Measurements from ENCODE around the gene TFPI. TPM values are rescaled to one million over a fixed set of nuclear protein-coding genes. Genes with fewer than 3 reads are reported as not detected.

The TFPI gene
- total RNA-seq, 1 experiment from 2014 or later = 129 TPM

DNA sequence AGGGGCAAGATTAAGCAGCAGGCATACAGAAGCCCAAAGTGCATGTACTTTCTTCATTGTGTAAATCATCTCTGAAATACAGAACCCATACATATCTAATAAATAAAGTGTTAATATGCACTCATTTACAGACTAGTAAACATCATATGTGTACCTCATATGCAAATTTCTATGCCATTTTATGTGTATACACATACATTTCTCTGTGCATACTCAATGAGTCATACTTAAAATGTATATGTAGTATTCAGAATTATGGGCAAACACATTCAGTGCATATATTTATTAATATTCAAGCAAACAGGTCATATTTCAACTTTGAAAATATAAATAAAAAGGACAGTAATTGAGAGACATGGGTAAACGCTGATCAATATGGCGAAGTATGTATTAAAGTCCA is 50.5 kb downstream of the TFPI start:
- no peak for ATAC-seq
- no peaks in the 10 kb centered on the region for H3K27me3 ChIP-seq (ENCODE audit: control insufficient read depth, insufficient read depth, low read length)
- in situ Hi-C loops (cut with HindIII; ENCODE audit: low pct_unique_long_range_greater_than_20kb, low sequenced_read_pairs) (no loop called here), intact Hi-C loops (cut with micrococcal nuclease; ENCODE audit: unreplicated experiment) (loop anchor here (5.0 kb wide), 1 partner anchor 39 kb away; no protein-coding TSS in a partner anchor)
- peaks cover 5% of the 10 kb centered on the region for H3K36me3 ChIP-seq (ENCODE audit: control insufficient read depth, insufficient read depth, low read length)
- no TSS peak for BruUV-seq (replicated peaks)
- POLR2A ChIA-PET = no interaction called here
- TF ChIP-seq TCF7L2 (IDR thresholded peaks at IDR 0.05; ENCODE audit: low read depth, low read length) (no peak), SIN3A (IDR thresholded peaks at IDR 0.05; ENCODE audit: borderline replicate concordance, insufficient read depth, low read depth, low read length) (no peak)
- TF ChIP-seq, protein P1, sequence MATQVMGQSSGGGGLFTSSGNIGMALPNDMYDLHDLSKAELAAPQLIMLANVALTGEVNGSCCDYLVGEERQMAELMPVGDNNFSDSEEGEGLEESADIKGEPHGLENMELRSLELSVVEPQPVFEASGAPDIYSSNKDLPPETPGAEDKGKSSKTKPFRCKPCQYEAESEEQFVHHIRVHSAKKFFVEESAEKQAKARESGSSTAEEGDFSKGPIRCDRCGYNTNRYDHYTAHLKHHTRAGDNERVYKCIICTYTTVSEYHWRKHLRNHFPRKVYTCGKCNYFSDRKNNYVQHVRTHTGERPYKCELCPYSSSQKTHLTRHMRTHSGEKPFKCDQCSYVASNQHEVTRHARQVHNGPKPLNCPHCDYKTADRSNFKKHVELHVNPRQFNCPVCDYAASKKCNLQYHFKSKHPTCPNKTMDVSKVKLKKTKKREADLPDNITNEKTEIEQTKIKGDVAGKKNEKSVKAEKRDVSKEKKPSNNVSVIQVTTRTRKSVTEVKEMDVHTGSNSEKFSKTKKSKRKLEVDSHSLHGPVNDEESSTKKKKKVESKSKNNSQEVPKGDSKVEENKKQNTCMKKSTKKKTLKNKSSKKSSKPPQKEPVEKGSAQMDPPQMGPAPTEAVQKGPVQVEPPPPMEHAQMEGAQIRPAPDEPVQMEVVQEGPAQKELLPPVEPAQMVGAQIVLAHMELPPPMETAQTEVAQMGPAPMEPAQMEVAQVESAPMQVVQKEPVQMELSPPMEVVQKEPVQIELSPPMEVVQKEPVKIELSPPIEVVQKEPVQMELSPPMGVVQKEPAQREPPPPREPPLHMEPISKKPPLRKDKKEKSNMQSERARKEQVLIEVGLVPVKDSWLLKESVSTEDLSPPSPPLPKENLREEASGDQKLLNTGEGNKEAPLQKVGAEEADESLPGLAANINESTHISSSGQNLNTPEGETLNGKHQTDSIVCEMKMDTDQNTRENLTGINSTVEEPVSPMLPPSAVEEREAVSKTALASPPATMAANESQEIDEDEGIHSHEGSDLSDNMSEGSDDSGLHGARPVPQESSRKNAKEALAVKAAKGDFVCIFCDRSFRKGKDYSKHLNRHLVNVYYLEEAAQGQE (IDR thresholded peaks at IDR 0.05; ENCODE audit: insufficient read depth in 1 of 2, low read depth in 2 of 2, low read length in 1 of 2) = no peak
- TF ChIP-seq, protein P2, sequence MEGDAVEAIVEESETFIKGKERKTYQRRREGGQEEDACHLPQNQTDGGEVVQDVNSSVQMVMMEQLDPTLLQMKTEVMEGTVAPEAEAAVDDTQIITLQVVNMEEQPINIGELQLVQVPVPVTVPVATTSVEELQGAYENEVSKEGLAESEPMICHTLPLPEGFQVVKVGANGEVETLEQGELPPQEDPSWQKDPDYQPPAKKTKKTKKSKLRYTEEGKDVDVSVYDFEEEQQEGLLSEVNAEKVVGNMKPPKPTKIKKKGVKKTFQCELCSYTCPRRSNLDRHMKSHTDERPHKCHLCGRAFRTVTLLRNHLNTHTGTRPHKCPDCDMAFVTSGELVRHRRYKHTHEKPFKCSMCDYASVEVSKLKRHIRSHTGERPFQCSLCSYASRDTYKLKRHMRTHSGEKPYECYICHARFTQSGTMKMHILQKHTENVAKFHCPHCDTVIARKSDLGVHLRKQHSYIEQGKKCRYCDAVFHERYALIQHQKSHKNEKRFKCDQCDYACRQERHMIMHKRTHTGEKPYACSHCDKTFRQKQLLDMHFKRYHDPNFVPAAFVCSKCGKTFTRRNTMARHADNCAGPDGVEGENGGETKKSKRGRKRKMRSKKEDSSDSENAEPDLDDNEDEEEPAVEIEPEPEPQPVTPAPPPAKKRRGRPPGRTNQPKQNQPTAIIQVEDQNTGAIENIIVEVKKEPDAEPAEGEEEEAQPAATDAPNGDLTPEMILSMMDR (IDR thresholded peaks at IDR 0.05) = no peak
- no peak for DNase-seq (ENCODE audit: low read depth, low spot score)
- CTCF ChIA-PET = interaction anchor here (0.5 to 1.7 kb wide), 2 partner anchors 35 to 76 kb away, joined by 3 read pairs; no protein-coding TSS in a partner anchor
- peaks cover 63% of the 10 kb centered on the region for H3K4me1 ChIP-seq (ENCODE audit: control insufficient read depth, insufficient read depth, low read length)
- peak overlapping the region; percentile 97 for H3K27ac ChIP-seq (ENCODE audit: low read length)
- H3K4me3 ChIP-seq (ENCODE audit: low read depth in 2 of 2, low read length in 2 of 2) = no peak overlapping the region
- H3K9me3 ChIP-seq (ENCODE audit: control insufficient read depth, insufficient read depth, low read depth, low read length) = no peaks in the 10 kb centered on the region

DNA sequence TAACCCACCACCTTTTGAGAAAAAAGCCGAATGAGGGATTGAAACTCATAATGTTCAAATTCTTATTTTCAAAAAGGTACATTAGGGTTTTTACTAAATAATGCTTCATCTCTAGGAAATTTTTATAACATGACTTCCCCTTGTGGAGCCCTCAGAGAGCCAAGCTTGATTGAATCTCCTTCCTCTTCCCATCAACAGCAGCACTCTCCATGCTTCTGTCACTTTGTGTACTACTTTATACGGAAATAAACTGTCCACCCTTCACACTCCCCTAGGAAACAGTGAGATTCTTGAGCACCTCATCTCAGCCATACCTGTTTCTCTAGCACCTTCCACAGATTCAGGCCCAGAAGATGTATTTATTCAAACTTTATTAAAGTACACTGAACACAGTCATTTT is 51.8 kb downstream of the TFPI start:
- Histone ChIP-seq H3K27ac (ENCODE audit: low read length) (peak overlapping the region; percentile 97), H3K4me1 (ENCODE audit: control insufficient read depth, insufficient read depth, low read length) (peaks cover 63% of the 10 kb centered on the region), H3K36me3 (ENCODE audit: control insufficient read depth, insufficient read depth, low read length) (peaks cover 15% of the 10 kb centered on the region), H3K27me3 (ENCODE audit: control insufficient read depth, insufficient read depth, low read length) (no peaks in the 10 kb centered on the region), H3K9me3 (ENCODE audit: control insufficient read depth, insufficient read depth, low read depth, low read length) (no peaks in the 10 kb centered on the region), H3K4me3 (ENCODE audit: low read depth in 2 of 2, low read length in 2 of 2) (no peak overlapping the region)
- ChIA-PET POLR2A (no interaction called here), CTCF (interaction anchor here (1.7 kb wide), 1 partner anchor 78 kb away, joined by 3 read pairs; no protein-coding TSS in a partner anchor)
- no peak for ATAC-seq
- in situ Hi-C loops (cut with HindIII; ENCODE audit: low pct_unique_long_range_greater_than_20kb, low sequenced_read_pairs) (no loop called here), intact Hi-C loops (cut with micrococcal nuclease; ENCODE audit: unreplicated experiment) (loop anchor here (5.0 kb wide), 1 partner anchor 40 kb away; no protein-coding TSS in a partner anchor)
- no peak for TF ChIP-seq POLR2AphosphoS5 (IDR thresholded peaks at IDR 0.05; ENCODE audit: low read depth, low read length)
- TF ChIP-seq, protein P2 (IDR thresholded peaks at IDR 0.05) = no peak
- no peak for TF ChIP-seq TCF7L2 (IDR thresholded peaks at IDR 0.05; ENCODE audit: low read depth, low read length)
- TF ChIP-seq, protein P1 (IDR thresholded peaks at IDR 0.05; ENCODE audit: insufficient read depth in 1 of 2, low read depth in 2 of 2, low read length in 1 of 2) = no peak
- no peak for TF ChIP-seq SIN3A (IDR thresholded peaks at IDR 0.05; ENCODE audit: borderline replicate concordance, insufficient read depth, low read depth, low read length)
- DNase-seq (ENCODE audit: low read depth, low spot score) = no peak
- BruUV-seq (replicated peaks) = no TSS peak

All from Panc1 (cell line).